Suprapubic skin (tissue), 4 donors: Measurements from ENCODE around the gene PARP8.

Experiments used
- EP300 ChIP-seq: sonication (generic); formaldehyde crosslinking; IDR thresholded peaks from one replicate; pipeline ENCODE4 v1.6.1; 2017; ENCODE audit warnings: antibody characterized with exemption
- POLR2A ChIP-seq, 2 donors: fragments of 450-650 bp; IDR thresholded peaks; one replicate each; pipeline ENCODE4 v1.6.1; 2017; ENCODE audit warnings: antibody characterized with exemption in 2 of 2, mild to moderate bottlenecking in 2 of 2, moderate library complexity in 2 of 2
- POLR2AphosphoS5 ChIP-seq, 3 donors: sonication (generic); formaldehyde crosslinking; IDR thresholded peaks; one replicate each; pipeline ENCODE4 v1.6.1; 2017; ENCODE audit warnings: antibody characterized with exemption in 3 of 3
- TF ChIP-seq, protein P1 (sequence below), 2 donors: fragments of 200-600 bp in 1 of 2; fragments of 450-650 bp in 1 of 2; sonication (generic) in 1 of 2; IDR thresholded peaks; one replicate each; pipeline ENCODE4 v1.5.1; 2016 to 2019; ENCODE audit warnings: antibody characterized with exemption in 2 of 2, mild to moderate bottlenecking in 1 of 2, moderate library complexity in 1 of 2

DNA sequence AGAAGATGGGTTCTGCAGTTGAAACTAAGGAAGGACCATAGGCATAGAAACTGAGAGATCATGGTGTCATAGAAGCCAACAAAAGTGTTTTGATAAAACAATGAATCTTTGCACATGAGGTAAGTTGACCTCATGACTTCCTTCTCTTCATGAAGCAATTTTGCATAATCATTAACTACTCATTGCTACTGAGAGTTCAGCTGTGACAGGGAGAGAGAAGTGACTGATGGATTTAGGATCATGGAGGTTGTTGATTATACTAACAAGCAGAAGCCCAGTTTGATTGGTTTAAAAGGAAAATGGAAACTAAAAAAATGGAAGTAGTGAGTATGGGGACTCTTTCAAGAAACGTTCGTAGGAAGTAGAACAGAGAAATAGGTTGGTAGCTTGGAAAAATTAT is 51.2 kb downstream of the PARP8 start:
- TF ChIP-seq, protein P1, sequence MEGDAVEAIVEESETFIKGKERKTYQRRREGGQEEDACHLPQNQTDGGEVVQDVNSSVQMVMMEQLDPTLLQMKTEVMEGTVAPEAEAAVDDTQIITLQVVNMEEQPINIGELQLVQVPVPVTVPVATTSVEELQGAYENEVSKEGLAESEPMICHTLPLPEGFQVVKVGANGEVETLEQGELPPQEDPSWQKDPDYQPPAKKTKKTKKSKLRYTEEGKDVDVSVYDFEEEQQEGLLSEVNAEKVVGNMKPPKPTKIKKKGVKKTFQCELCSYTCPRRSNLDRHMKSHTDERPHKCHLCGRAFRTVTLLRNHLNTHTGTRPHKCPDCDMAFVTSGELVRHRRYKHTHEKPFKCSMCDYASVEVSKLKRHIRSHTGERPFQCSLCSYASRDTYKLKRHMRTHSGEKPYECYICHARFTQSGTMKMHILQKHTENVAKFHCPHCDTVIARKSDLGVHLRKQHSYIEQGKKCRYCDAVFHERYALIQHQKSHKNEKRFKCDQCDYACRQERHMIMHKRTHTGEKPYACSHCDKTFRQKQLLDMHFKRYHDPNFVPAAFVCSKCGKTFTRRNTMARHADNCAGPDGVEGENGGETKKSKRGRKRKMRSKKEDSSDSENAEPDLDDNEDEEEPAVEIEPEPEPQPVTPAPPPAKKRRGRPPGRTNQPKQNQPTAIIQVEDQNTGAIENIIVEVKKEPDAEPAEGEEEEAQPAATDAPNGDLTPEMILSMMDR (IDR thresholded peaks at IDR 0.05): no peak
- TF ChIP-seq POLR2AphosphoS5 (IDR thresholded peaks at IDR 0.05): no peak
- TF ChIP-seq POLR2A (IDR thresholded peaks at IDR 0.05): no peak
- TF ChIP-seq EP300: no peak
